ENCODE measurements around the gene ACSF3. TPM values are rescaled to one million over a fixed set of nuclear protein-coding genes. Genes with fewer than 3 reads are reported as not detected.

ACSF3 gene
- total RNA-seq, 1 experiment from 2014 or later = 11.8 TPM

GRCh38 chr16:89052191-89052889, 41.3 kb upstream of the ACSF3 start:
- no peak for DNase-seq
- Histone ChIP-seq H3K4me3 (no peak overlapping the region), H3K9me3 (replicated peaks) (no peaks in the 10 kb centered on the region), H3K27ac (no peak overlapping the region), H3K4me1 (peaks cover 20% of the 10 kb centered on the region), H3K27me3 (0 out of 2 replicates have a peak, but pooled peaks cover 7% of the 10 kb centered on the region), H3K36me3 (no peaks in the 10 kb centered on the region)

GRCh38 chr16:89052890-89053724, 40.5 kb upstream of the ACSF3 start:
- Histone ChIP-seq H3K9me3 (replicated peaks) (no peaks in the 10 kb centered on the region), H3K4me1 (peaks cover 20% of the 10 kb centered on the region), H3K27me3 (0 out of 2 replicates have a peak, but pooled peaks cover 7% of the 10 kb centered on the region), H3K27ac (no peak overlapping the region), H3K4me3 (no peak overlapping the region), H3K36me3 (no peaks in the 10 kb centered on the region)
- no peak for DNase-seq

- Histone ChIP-seq H3K27ac (no peak overlapping the region), H3K4me3 (no peak overlapping the region), H3K4me1 (peaks cover 15% of the 10 kb centered on the region), H3K9me3 (replicated peaks) (no peaks in the 10 kb centered on the region), H3K27me3 (0 out of 2 replicates have a peak, but pooled peaks cover 7% of the 10 kb centered on the region), H3K36me3 (no peaks in the 10 kb centered on the region)
- DNase-seq = no peak
Observed at GRCh38 chr16:89053725-89054029, 40.0 kb upstream of the ACSF3 start.

GRCh38 chr16:89054261-89054661, 39.4 kb upstream of the ACSF3 start:
- Histone ChIP-seq H3K27ac (no peak overlapping the region), H3K4me3 (no peak overlapping the region), H3K27me3 (0 out of 2 replicates have a peak, but pooled peaks cover 5% of the 10 kb centered on the region), H3K9me3 (replicated peaks) (no peaks in the 10 kb centered on the region), H3K4me1 (peaks cover 9% of the 10 kb centered on the region), H3K36me3 (no peaks in the 10 kb centered on the region)
- no peak for DNase-seq

- peaks cover 4% of the 10 kb centered on the region for H3K4me1 ChIP-seq
- H3K36me3 ChIP-seq = no peaks in the 10 kb centered on the region
- H3K27me3 ChIP-seq = 0 out of 2 replicates have a peak, but pooled peaks cover 4% of the 10 kb centered on the region
- H3K27ac ChIP-seq = no peak overlapping the region
- no peak for DNase-seq
- H3K4me3 ChIP-seq = no peak overlapping the region
- no peaks in the 10 kb centered on the region for H3K9me3 ChIP-seq (replicated peaks)
Observed at GRCh38 chr16:89054714-89055113, 38.9 kb upstream of the ACSF3 start.

GRCh38 chr16:89055313-89055712, 38.3 kb upstream of the ACSF3 start:
- Histone ChIP-seq H3K9me3 (replicated peaks) (no peaks in the 10 kb centered on the region), H3K4me3 (no peak overlapping the region), H3K4me1 (no peaks in the 10 kb centered on the region), H3K36me3 (no peaks in the 10 kb centered on the region), H3K27me3 (0 out of 2 replicates have a peak, but pooled peaks cover 4% of the 10 kb centered on the region), H3K27ac (no peak overlapping the region)
- DNase-seq = no peak

- H3K27ac ChIP-seq = no peak overlapping the region
- 0 out of 2 replicates have a peak, but pooled peaks cover 4% of the 10 kb centered on the region for H3K27me3 ChIP-seq
- no peak for DNase-seq
- no peaks in the 10 kb centered on the region for H3K9me3 ChIP-seq (replicated peaks)
- H3K4me1 ChIP-seq = no peaks in the 10 kb centered on the region
- H3K4me3 ChIP-seq = no peak overlapping the region
- H3K36me3 ChIP-seq = no peaks in the 10 kb centered on the region
Observed at GRCh38 chr16:89055894-89056555, 37.6 kb upstream of the ACSF3 start.

- H3K27ac ChIP-seq = no peak overlapping the region
- DNase-seq = no peak
- H3K36me3 ChIP-seq = no peaks in the 10 kb centered on the region
- no peaks in the 10 kb centered on the region for H3K4me1 ChIP-seq
- H3K27me3 ChIP-seq = 0 out of 2 replicates have a peak, but pooled peaks cover under 1% of the 10 kb centered on the region
- H3K4me3 ChIP-seq = no peak overlapping the region
- no peaks in the 10 kb centered on the region for H3K9me3 ChIP-seq (replicated peaks)
Observed at GRCh38 chr16:89056592-89056991, 37.1 kb upstream of the ACSF3 start.

- H3K36me3 ChIP-seq = no peaks in the 10 kb centered on the region
- H3K27ac ChIP-seq = no peak overlapping the region
- H3K27me3 ChIP-seq = no peaks in the 10 kb centered on the region
- no peak for DNase-seq
- no peaks in the 10 kb centered on the region for H3K4me1 ChIP-seq
- no peaks in the 10 kb centered on the region for H3K9me3 ChIP-seq (replicated peaks)
- H3K4me3 ChIP-seq = no peak overlapping the region
Observed at GRCh38 chr16:89057738-89058137, 35.9 kb upstream of the ACSF3 start.

- Histone ChIP-seq H3K4me3 (no peak overlapping the region), H3K36me3 (no peaks in the 10 kb centered on the region), H3K9me3 (replicated peaks) (no peaks in the 10 kb centered on the region), H3K27ac (no peak overlapping the region), H3K4me1 (no peaks in the 10 kb centered on the region), H3K27me3 (no peaks in the 10 kb centered on the region)
- no peak for DNase-seq
Observed at GRCh38 chr16:89058812-89059211, 34.8 kb upstream of the ACSF3 start.

GRCh38 chr16:89060207-89060794, 33.4 kb upstream of the ACSF3 start:
- H3K27ac ChIP-seq = no peak overlapping the region
- no peaks in the 10 kb centered on the region for H3K4me1 ChIP-seq
- H3K9me3 ChIP-seq (replicated peaks) = no peaks in the 10 kb centered on the region
- H3K4me3 ChIP-seq = no peak overlapping the region
- H3K36me3 ChIP-seq = no peaks in the 10 kb centered on the region
- no peaks in the 10 kb centered on the region for H3K27me3 ChIP-seq
- no peak for DNase-seq

GRCh38 chr16:89061086-89061485, 32.6 kb upstream of the ACSF3 start:
- no peaks in the 10 kb centered on the region for H3K4me1 ChIP-seq
- H3K4me3 ChIP-seq = no peak overlapping the region
- no peaks in the 10 kb centered on the region for H3K36me3 ChIP-seq
- H3K9me3 ChIP-seq (replicated peaks) = no peaks in the 10 kb centered on the region
- no peaks in the 10 kb centered on the region for H3K27me3 ChIP-seq
- H3K27ac ChIP-seq = no peak overlapping the region
- no peak for DNase-seq

GRCh38 chr16:89061590-89062380, 31.9 kb upstream of the ACSF3 start:
- H3K9me3 ChIP-seq (replicated peaks) = no peaks in the 10 kb centered on the region
- no peaks in the 10 kb centered on the region for H3K4me1 ChIP-seq
- H3K4me3 ChIP-seq = no peak overlapping the region
- no peaks in the 10 kb centered on the region for H3K27me3 ChIP-seq
- no peaks in the 10 kb centered on the region for H3K36me3 ChIP-seq
- no peak overlapping the region for H3K27ac ChIP-seq
- DNase-seq = no peak
